Glomerular visceral epithelial cell (primary cell): Measurements from ENCODE around the gene TCF25.
"Not testable (repeated sequence)": the region's sequence is repeated elsewhere in the genome, so short reads cannot be mapped to it uniquely, and the experiment has no call there.

Experiments used
- DNase-seq: peaks from one replicate; pipeline ENCODE4 v3.0.0-alpha.2; 2016; ENCODE audit errors: extremely low spot score

The TCF25 gene

GRCh38 chr16:89903908-89904515, 30.6 kb downstream of the TCF25 start:
- no peak for DNase-seq

- DNase-seq: no peak
These were observed 31.5 kb downstream of the TCF25 start for GRCh38 chr16:89904606-89905510.

GRCh38 chr16:89905511-89906139, 32.2 kb downstream of the TCF25 start:
- no peak for DNase-seq

- DNase-seq: no peak
These were observed 33.0 kb downstream of the TCF25 start for GRCh38 chr16:89906140-89907025.

- no peak for DNase-seq
These were observed 33.8 kb downstream of the TCF25 start for GRCh38 chr16:89907055-89907814.

- no peak for DNase-seq
These were observed 34.8 kb downstream of the TCF25 start for GRCh38 chr16:89908236-89908635.

GRCh38 chr16:89909777-89910716, 36.7 kb downstream of the TCF25 start:
- DNase-seq: peak; percentile 57

- DNase-seq: no peak
These were observed 37.4 kb downstream of the TCF25 start for GRCh38 chr16:89910717-89911354.

- DNase-seq: no peak
These were observed 38.0 kb downstream of the TCF25 start for GRCh38 chr16:89911375-89911774.

GRCh38 chr16:89912143-89912542, 38.8 kb downstream of the TCF25 start:
- DNase-seq: no peak

- DNase-seq: no peak
These were observed 39.2 kb downstream of the TCF25 start for GRCh38 chr16:89912627-89913026.

GRCh38 chr16:89913408-89914387, 40.3 kb downstream of the TCF25 start:
- DNase-seq: no peak

GRCh38 chr16:89914642-89915285, 41.4 kb downstream of the TCF25 start:
- DNase-seq: not testable (repeated sequence)

GRCh38 chr16:89915303-89916232, 42.2 kb downstream of the TCF25 start:
- no peak for DNase-seq

GRCh38 chr16:89917773-89918452, 44.5 kb downstream of the TCF25 start:
- DNase-seq: peak; percentile 87
